H9 (cell line): ENCODE results near the gene TRIP10. TPM values are rescaled to one million over a fixed set of nuclear protein-coding genes. Genes with fewer than 3 reads are reported as not detected.

Source experiments
- DNase-seq: peaks from one replicate; pipeline ENCODE4 v3.0.0-alpha.2; 2017
- H2AFZ ChIP-seq: one replicate; pipeline ENCODE4 v1.6.1; 2013; ENCODE audit warnings: mild to moderate bottlenecking, low read length, control low read depth, moderate library complexity
- H2AK5ac ChIP-seq: 2 replicates; pipeline ENCODE4 v1.6.1; 2013; ENCODE audit warnings: low read length, control low read depth, mixed read lengths; ENCODE audit not compliant: insufficient read length
- H2BK120ac ChIP-seq: one replicate; pipeline ENCODE4 v1.6.1; 2013; ENCODE audit warnings: low read depth, mild to moderate bottlenecking, low read length, control low read depth, inconsistent platforms; ENCODE audit not compliant: poor library complexity, severe bottlenecking
- H2BK12ac ChIP-seq: 2 replicates; pipeline ENCODE4 v1.6.1; 2013; ENCODE audit warnings: low read length, control low read depth, mixed read lengths, low read depth; ENCODE audit not compliant: insufficient read length
- H2BK15ac ChIP-seq: 2 replicates; pipeline ENCODE4 v1.6.1; 2013; ENCODE audit warnings: low read depth, low read length, control low read depth
- H2BK20ac ChIP-seq: one replicate; pipeline ENCODE4 v1.6.1; 2013; ENCODE audit warnings: low read depth, mild to moderate bottlenecking, low read length, control low read depth, inconsistent platforms; ENCODE audit not compliant: poor library complexity, severe bottlenecking
- H2BK5ac ChIP-seq: 2 replicates; pipeline ENCODE4 v1.6.1; 2013; ENCODE audit warnings: low read length, control low read depth, mixed read lengths; ENCODE audit not compliant: insufficient read length
- H3K14ac ChIP-seq: 2 replicates; pipeline ENCODE4 v1.6.1; 2013; ENCODE audit warnings: low read length, control low read depth; ENCODE audit not compliant: insufficient read depth
- H3K18ac ChIP-seq: 2 replicates; pipeline ENCODE4 v1.6.1; 2013; ENCODE audit warnings: low read depth, mild to moderate bottlenecking, mixed read lengths, low read length, control low read depth; ENCODE audit not compliant: insufficient read length
- H3K23ac ChIP-seq: 2 replicates; pipeline ENCODE4 v1.6.1; 2013; ENCODE audit warnings: low read length, control low read depth, mixed read lengths, low read depth; ENCODE audit not compliant: insufficient read length
- H3K23me2 ChIP-seq: 2 replicates; pipeline ENCODE4 v1.6.1; 2013; ENCODE audit warnings: low read depth, mild to moderate bottlenecking, mixed read lengths, low read length, control low read depth; ENCODE audit not compliant: insufficient read length, poor library complexity, severe bottlenecking
- H3K27ac ChIP-seq: 2 replicates; pipeline ENCODE4 v1.5.1; 2013; ENCODE audit warnings: low read length, control low read depth, mixed read lengths, low read depth; ENCODE audit not compliant: insufficient read length
- H3K27me3 ChIP-seq: 2 replicates; pipeline ENCODE4 v1.6.1; 2013; ENCODE audit warnings: low read length, control low read depth, inconsistent platforms; ENCODE audit not compliant: insufficient read depth
- H3K4ac ChIP-seq: 2 replicates; pipeline ENCODE4 v1.6.1; 2013; ENCODE audit warnings: low read depth, mild to moderate bottlenecking, control low read depth, inconsistent platforms, low read length, moderate library complexity
- H3K4me1 ChIP-seq: 2 replicates; pipeline ENCODE4 v1.6.1; 2013; ENCODE audit warnings: low read length, control low read depth, inconsistent platforms; ENCODE audit not compliant: insufficient read depth
- H3K4me2 ChIP-seq: 2 replicates; pipeline ENCODE4 v1.6.1; 2013; ENCODE audit warnings: low read length, control low read depth, mixed read lengths; ENCODE audit not compliant: insufficient read length, insufficient read depth
- H3K56ac ChIP-seq: 2 replicates; pipeline ENCODE4 v1.6.1; 2013; ENCODE audit warnings: low read depth, mild to moderate bottlenecking, mixed read lengths, low read length, control low read depth; ENCODE audit not compliant: insufficient read length
- H3K79me1 ChIP-seq: 2 replicates; pipeline ENCODE4 v1.6.1; 2013; ENCODE audit warnings: low read depth, mild to moderate bottlenecking, moderate library complexity, low read length, control low read depth, inconsistent platforms; ENCODE audit not compliant: insufficient read depth, poor library complexity, severe bottlenecking
- H3K79me2 ChIP-seq: 2 replicates; pipeline ENCODE4 v1.6.1; 2013; ENCODE audit warnings: low read length, control low read depth, inconsistent platforms; ENCODE audit not compliant: insufficient read depth
- H3K9ac ChIP-seq: 2 replicates; pipeline ENCODE4 v1.6.1; 2013; ENCODE audit warnings: low read length, control low read depth, mixed read lengths; ENCODE audit not compliant: insufficient read length; ENCODE audit errors: extremely low read depth
- H3K9me3 ChIP-seq: one replicate; pipeline ENCODE4 v1.6.1; 2013; ENCODE audit warnings: low read depth, low read length, inconsistent platforms; ENCODE audit not compliant: control insufficient read depth
- H3T11ph ChIP-seq: one replicate; pipeline ENCODE4 v1.6.1; 2013; ENCODE audit warnings: mild to moderate bottlenecking, low read length, control low read depth, inconsistent platforms
- H4K20me1 ChIP-seq: one replicate; pipeline ENCODE4 v1.6.1; 2013; ENCODE audit not compliant: control insufficient read depth, insufficient read length, insufficient read depth
- H4K5ac ChIP-seq: 2 replicates; pipeline ENCODE4 v1.6.1; 2013; ENCODE audit warnings: low read depth, mild to moderate bottlenecking, mixed read lengths, low read length, control low read depth; ENCODE audit not compliant: insufficient read length
- H4K8ac ChIP-seq: replicated peaks from 2 replicates; pipeline ENCODE4 v1.6.1; 2013; ENCODE audit warnings: low read length, control low read depth, mixed read lengths, low read depth; ENCODE audit not compliant: insufficient read length
- H4K91ac ChIP-seq: 2 replicates; pipeline ENCODE4 v1.6.1; 2013; ENCODE audit warnings: low read depth, mild to moderate bottlenecking, moderate library complexity, mixed read lengths, low read length, control low read depth; ENCODE audit not compliant: insufficient read length
- H3K27ac Mint-ChIP-seq, 3 experiments: 2 replicates in 2 of 3; 3 replicates in 1 of 3; pipeline ENCODE4 v1.8.0; 2020 to 2021; ENCODE audit warnings: mixed read lengths in 3 of 3, mild to moderate bottlenecking in 1 of 3, moderate library complexity in 1 of 3
- H3K27me3 Mint-ChIP-seq: 2 replicates; pipeline ENCODE4 v1.8.0; 2021; ENCODE audit warnings: low read depth, mild to moderate bottlenecking, moderate library complexity, mixed read lengths
- H3K36me3 Mint-ChIP-seq, 3 experiments: 2 replicates in 2 of 3; 3 replicates in 1 of 3; pipeline ENCODE4 v1.8.0; 2020 to 2021; ENCODE audit warnings: low read depth in 3 of 3, mixed read lengths in 3 of 3; ENCODE audit not compliant: insufficient read depth in 1 of 3
- H3K4me1 Mint-ChIP-seq, 2 experiments: 2 replicates each; pipeline ENCODE4 v1.8.0; 2020; ENCODE audit warnings: mixed read lengths in 2 of 2
- H3K4me3 Mint-ChIP-seq, 2 experiments: 2 replicates in 1 of 2; 3 replicates in 1 of 2; pipeline ENCODE4 v1.8.0; 2020 to 2021; ENCODE audit warnings: mild to moderate bottlenecking in 2 of 2, mixed read lengths in 2 of 2, moderate library complexity in 1 of 2
- H3K9me3 Mint-ChIP-seq, 2 experiments: 2 replicates in 1 of 2; 3 replicates in 1 of 2; pipeline ENCODE4 v1.8.0; 2020; ENCODE audit warnings: mild to moderate bottlenecking in 2 of 2, mixed read lengths in 2 of 2, moderate library complexity in 1 of 2
- CTCF ChIP-seq: fragments of 200-600 bp; sonication (generic); conservative IDR thresholded peaks from 3 replicates; pipeline ENCODE4 v1.8.0; 2021; ENCODE audit warnings: antibody characterized with exemption, mild to moderate bottlenecking
- WGBS: extraction: QIAGEN DNeasy Blood & Tissue Kit; methylation state at CpG from one replicate; pipeline ENCODE4 v1.1.7; 2013; ENCODE audit warnings: missing lambda C conversion rate, low lambda C conversion rate, mixed read lengths; ENCODE audit not compliant: insufficient read length; ENCODE audit errors: extremely low coverage; 5-methylcytosine and 5-hydroxymethylcytosine counted together
- total RNA-seq: library from RNA; stranded (reverse); gene quantifications from 2 replicates; pipeline ENCODE4 v1.2.1, GENCODE V29; 2021

The TRIP10 gene
- total RNA-seq, 1 experiment from 2014 or later: 56.4 TPM

DNA sequence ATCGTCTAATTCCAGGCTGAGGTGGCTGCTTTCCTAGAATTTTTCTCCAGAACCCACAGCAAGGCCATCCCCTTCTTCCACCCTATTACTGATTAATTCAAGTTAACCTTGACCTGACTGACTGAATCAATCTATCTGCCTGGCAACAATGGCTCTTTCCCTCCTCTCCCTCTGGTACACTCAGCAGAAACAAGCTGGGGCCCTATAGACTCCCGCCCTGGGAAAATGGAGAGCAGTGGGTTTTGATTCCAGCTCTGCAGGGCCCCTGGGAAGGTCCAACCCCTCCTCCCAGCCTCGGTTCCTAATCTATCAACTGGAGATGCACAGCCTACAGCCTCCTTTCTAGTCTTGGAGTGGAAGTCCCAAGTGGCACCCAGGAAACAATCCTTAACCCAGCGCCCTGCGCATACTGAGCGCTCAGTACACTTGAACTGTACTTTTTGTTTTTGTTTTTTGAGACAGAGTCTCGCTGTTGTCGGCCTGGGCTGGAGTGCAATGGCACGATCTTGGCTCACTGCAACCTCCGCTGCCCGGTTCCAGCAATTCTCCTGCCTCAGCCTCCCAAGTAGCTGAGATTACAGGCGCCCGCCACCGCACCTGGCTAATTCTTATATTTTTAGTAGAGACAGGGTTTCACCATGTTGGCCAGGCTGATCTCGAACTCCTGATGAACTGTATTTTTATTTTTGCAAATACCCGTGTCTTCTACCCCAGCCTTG, 13.8 kb upstream of the TRIP10 start:
- H3K14ac ChIP-seq: no peak overlapping the region
- H3K79me1 ChIP-seq: no peaks in the 10 kb centered on the region
- no peaks in the 10 kb centered on the region for H3K23me2 ChIP-seq
- no peak overlapping the region for H2BK20ac ChIP-seq
- Mint-ChIP-seq H3K27ac (no peak overlapping the region), H3K27me3 (no peaks in the 10 kb centered on the region; the same call in 1 of the 2 replicates), H3K4me3 (no peak overlapping the region), H3K36me3 (no peaks in the 10 kb centered on the region; a peak in 1 of 7 replicates), H3K4me1 (peaks cover 10 to 39% of the 10 kb centered on the region in 2 experiments), H3K9me3 (peaks cover 0 to 2% of the 10 kb centered on the region in 2 experiments; a peak in 1 of 5 replicates)
- no peak overlapping the region for H4K8ac ChIP-seq
- no peak overlapping the region for H3K23ac ChIP-seq
- H3T11ph ChIP-seq: no peak overlapping the region
- no peak overlapping the region for H2BK15ac ChIP-seq
- H3K79me2 ChIP-seq: no peaks in the 10 kb centered on the region
- H2BK5ac ChIP-seq: no peak overlapping the region
- H3K27me3 ChIP-seq: no peaks in the 10 kb centered on the region
- no peak overlapping the region for H3K27ac ChIP-seq
- no peak overlapping the region for H2AK5ac ChIP-seq
- H4K91ac ChIP-seq: no peak overlapping the region
- no peak overlapping the region for H3K56ac ChIP-seq
- no peaks in the 10 kb centered on the region for H4K20me1 ChIP-seq
- no peak overlapping the region for H3K9ac ChIP-seq
- no CpG with 5 or more reads among the region's 16 CpGs for WGBS
- no peak overlapping the region for H3K18ac ChIP-seq
- H3K4me1 ChIP-seq: no peaks in the 10 kb centered on the region; the same call in 1 of the 2 replicates
- no peak overlapping the region for H3K4me2 ChIP-seq
- TF ChIP-seq CTCF: no peak
- no peaks in the 10 kb centered on the region for H3K9me3 ChIP-seq
- no peak for DNase-seq
- no peak overlapping the region for H2BK120ac ChIP-seq
- no peak overlapping the region for H3K4ac ChIP-seq
- H2AFZ ChIP-seq: no peak overlapping the region
- no peak overlapping the region for H2BK12ac ChIP-seq
- H4K5ac ChIP-seq: no peak overlapping the region
